ENCODE data around the gene FBLIM1. TPM values are rescaled to one million over a fixed set of nuclear protein-coding genes. Genes with fewer than 3 reads are reported as not detected.

FBLIM1 gene
- polyA plus RNA-seq, 1 experiment, result 122 TPM

- H3K27me3 ChIP-seq (ENCODE audit: control insufficient read depth, insufficient read depth, low read length), result peaks cover 3% of the 10 kb centered on the region
- H3K27ac ChIP-seq (ENCODE audit: low read depth, low read length), result peak overlapping the region; percentile 70
- POLR2A ChIA-PET, result interaction anchor here (0.5 to 1.1 kb wide), 3 partner anchors 30 to 59 kb away, joined by 3 read pairs; no protein-coding TSS in a partner anchor
- CTCF ChIA-PET, result interaction anchor here (1.5 kb wide), 1 partner anchor 16 kb away, joined by 4 read pairs; no protein-coding TSS in a partner anchor
- TF ChIP-seq CTCF (IDR thresholded peaks at IDR 0.05; ENCODE audit: low read depth, low read length), result no peak
- no peak for DNase-seq (ENCODE audit: low read depth, low spot score)
- H3K9me3 ChIP-seq (ENCODE audit: control insufficient read depth, insufficient read depth, low read length), result peaks cover 3% of the 10 kb centered on the region; the same call in 1 of the 2 replicates
- peak overlapping the region; percentile 84 for H3K4me3 ChIP-seq (ENCODE audit: low read depth, low read length)
These were observed 512 bp downstream of the FBLIM1 start for GRCh38 chr1:15758953-15759661.

GRCh38 chr1:15760520-15761211 is 2.1 kb downstream of the FBLIM1 start:
- peak overlapping the region; percentile 84 for H3K4me3 ChIP-seq (ENCODE audit: low read depth, low read length)
- CTCF ChIA-PET, result interaction anchor here (0.6 to 1.5 kb wide), 5 partner anchors 14 to 71 kb away, joined by 3 to 8 read pairs (median 4); no protein-coding TSS in a partner anchor
- peaks cover 3% of the 10 kb centered on the region; the same call in 1 of the 2 replicates for H3K9me3 ChIP-seq (ENCODE audit: control insufficient read depth, insufficient read depth, low read length)
- POLR2A ChIA-PET, result interaction anchor here (0.6 to 1.6 kb wide), 11 partner anchors 8 to 730 kb away, joined by 3 to 4 read pairs (median 3); partner anchors contain the start of gene DDI2
- no peak for TF ChIP-seq CTCF (IDR thresholded peaks at IDR 0.05; ENCODE audit: low read depth, low read length)
- H3K27me3 ChIP-seq (ENCODE audit: control insufficient read depth, insufficient read depth, low read length), result no peaks in the 10 kb centered on the region
- DNase-seq (ENCODE audit: low read depth, low spot score), result peak; percentile 41
- peak overlapping the region; percentile 93 for H3K27ac ChIP-seq (ENCODE audit: low read depth, low read length)

GRCh38 chr1:15761366-15762128 is 3.0 kb downstream of the FBLIM1 start:
- no peak for DNase-seq (ENCODE audit: low read depth, low spot score)
- Histone ChIP-seq H3K9me3 (ENCODE audit: control insufficient read depth, insufficient read depth, low read length) (peaks cover 3% of the 10 kb centered on the region; the same call in 1 of the 2 replicates), H3K4me3 (ENCODE audit: low read depth, low read length) (peak overlapping the region; percentile 84), H3K27ac (ENCODE audit: low read depth, low read length) (peak overlapping the region; percentile 93), H3K27me3 (ENCODE audit: control insufficient read depth, insufficient read depth, low read length) (no peaks in the 10 kb centered on the region)
- no peak for TF ChIP-seq CTCF (IDR thresholded peaks at IDR 0.05; ENCODE audit: low read depth, low read length)
- ChIA-PET CTCF (interaction anchor here (0.7 to 1.3 kb wide), 5 partner anchors 10 to 97 kb away, joined by 3 to 8 read pairs (median 3); no protein-coding TSS in a partner anchor), POLR2A (interaction anchor here (0.7 to 1.6 kb wide), 3 partner anchors 25 to 145 kb away, joined by 3 to 4 read pairs (median 3); no protein-coding TSS in a partner anchor)

GRCh38 chr1:15762546-15762945 is 4.0 kb downstream of the FBLIM1 start:
- Histone ChIP-seq H3K27me3 (ENCODE audit: control insufficient read depth, insufficient read depth, low read length) (no peaks in the 10 kb centered on the region), H3K9me3 (ENCODE audit: control insufficient read depth, insufficient read depth, low read length) (peaks cover 3% of the 10 kb centered on the region; the same call in 1 of the 2 replicates), H3K27ac (ENCODE audit: low read depth, low read length) (no peak overlapping the region), H3K4me3 (ENCODE audit: low read depth, low read length) (no peak overlapping the region)
- CTCF ChIA-PET, result interaction anchor here (0.6 kb wide), 1 partner anchor 8 kb away, joined by 3 read pairs; no protein-coding TSS in a partner anchor
- POLR2A ChIA-PET, result no interaction called here
- DNase-seq (ENCODE audit: low read depth, low spot score), result no peak
- no peak for TF ChIP-seq CTCF (IDR thresholded peaks at IDR 0.05; ENCODE audit: low read depth, low read length)
